MCF 10A (cell line): ENCODE measurements around the gene TIA1. TPM values are rescaled to one million over a fixed set of nuclear protein-coding genes. Genes with fewer than 3 reads are reported as not detected.

Source experiments
- BruUV-seq: library from RNA; stranded (reverse); fragments of 400-500 nt; replicated peaks from 2 replicates; lab custom pipeline; 2021; lab: Mats Ljungman, UMichigan
- CTCF ChIA-PET: fragments of 300-600 bp; sonication (Branson Sonifier 250); formaldehyde crosslinking; extraction: SDS; loops from one replicate; lab custom pipeline; 2021; ENCODE audit warnings: antibody characterized with exemption, inconsistent platforms; lab: Yijun Ruan, JAX
- POLR2A ChIA-PET: fragments of 300-600, 350-650 bp; sonication (Branson Sonifier 250); formaldehyde crosslinking; extraction: SDS; loops from one replicate; lab custom pipeline; 2020; ENCODE audit warnings: antibody characterized with exemption, inconsistent platforms; lab: Yijun Ruan, JAX
- DNase-seq: peaks from one replicate; pipeline ENCODE4 v3.0.0-alpha.2; 2018; ENCODE audit not compliant: unreplicated experiment
- H3K27ac Mint-ChIP-seq: one replicate; pipeline ENCODE4 v1.8.0; 2022; ENCODE audit warnings: mild to moderate bottlenecking, low read depth, mixed read lengths; ENCODE audit not compliant: unreplicated experiment
- H3K27me3 Mint-ChIP-seq: one replicate; pipeline ENCODE4 v1.8.0; 2022; ENCODE audit warnings: mixed read lengths; ENCODE audit not compliant: insufficient read depth, unreplicated experiment
- H3K36me3 Mint-ChIP-seq: one replicate; pipeline ENCODE4 v1.8.0; 2022; ENCODE audit warnings: mild to moderate bottlenecking, moderate library complexity, mixed read lengths; ENCODE audit not compliant: insufficient read depth, unreplicated experiment
- H3K4me1 Mint-ChIP-seq: one replicate; pipeline ENCODE4 v1.8.0; 2022; ENCODE audit warnings: mixed read lengths; ENCODE audit not compliant: insufficient read depth, unreplicated experiment
- H3K4me3 Mint-ChIP-seq: one replicate; pipeline ENCODE4 v1.8.0; 2022; ENCODE audit warnings: mild to moderate bottlenecking, moderate library complexity, mixed read lengths; ENCODE audit not compliant: unreplicated experiment
- H3K9me3 Mint-ChIP-seq: one replicate; pipeline ENCODE4 v1.8.0; 2022; ENCODE audit warnings: mixed read lengths; ENCODE audit not compliant: unreplicated experiment
- intact Hi-C: fragments of 100-400 bp; cut with micrococcal nuclease; formaldehyde crosslinking; loops from 2 replicates; pipeline ENCODE4 v1.14.1; 2022
- total RNA-seq: library from RNA; stranded (reverse); gene quantifications from 2 replicates; pipeline ENCODE4 v1.2.3, GENCODE V29; 2022
- TF ChIP-seq, protein P1 (sequence below): fragments of 200-600 bp; IDR thresholded peaks from one replicate; pipeline ENCODE4 v1.8.0; 2022; ENCODE audit warnings: antibody characterized with exemption, mild to moderate bottlenecking; ENCODE audit not compliant: unreplicated experiment

The TIA1 gene
- total RNA-seq, 1 experiment from 2014 or later: 75.7 TPM

DNA sequence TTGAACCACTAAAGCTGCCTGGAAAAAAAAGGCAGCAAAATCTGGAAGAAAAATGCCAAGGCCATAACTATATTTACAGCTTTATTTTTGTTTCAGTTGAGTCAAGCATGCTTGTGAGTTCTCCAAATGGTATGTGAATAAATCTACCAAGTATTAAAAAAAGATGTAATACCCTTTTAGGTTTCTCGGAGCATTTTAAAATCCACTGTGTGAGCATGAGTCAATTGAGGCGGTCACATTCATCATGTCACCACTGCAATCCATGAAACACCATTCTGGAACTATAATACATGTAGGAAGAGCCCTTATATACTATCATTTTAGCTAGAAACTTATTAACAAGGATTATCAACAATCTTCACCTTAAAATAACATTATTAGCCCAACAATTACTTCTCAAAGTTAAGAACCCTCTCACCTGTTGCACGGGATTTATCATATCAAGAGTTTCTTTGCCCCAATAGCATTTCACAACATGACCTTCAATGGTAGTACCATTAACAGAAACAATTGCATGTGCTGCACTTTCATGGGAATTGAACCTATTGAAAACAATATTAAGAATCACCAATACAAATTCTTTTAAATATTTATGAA, 33.4 kb downstream of the TIA1 start:
- Mint-ChIP-seq H3K4me3 (no peak overlapping the region), H3K27ac (no peak overlapping the region), H3K9me3 (no peaks in the 10 kb centered on the region), H3K36me3 (peaks cover 80% of the 10 kb centered on the region), H3K27me3 (no peaks in the 10 kb centered on the region), H3K4me1 (no peaks in the 10 kb centered on the region)
- TF ChIP-seq, protein P1, sequence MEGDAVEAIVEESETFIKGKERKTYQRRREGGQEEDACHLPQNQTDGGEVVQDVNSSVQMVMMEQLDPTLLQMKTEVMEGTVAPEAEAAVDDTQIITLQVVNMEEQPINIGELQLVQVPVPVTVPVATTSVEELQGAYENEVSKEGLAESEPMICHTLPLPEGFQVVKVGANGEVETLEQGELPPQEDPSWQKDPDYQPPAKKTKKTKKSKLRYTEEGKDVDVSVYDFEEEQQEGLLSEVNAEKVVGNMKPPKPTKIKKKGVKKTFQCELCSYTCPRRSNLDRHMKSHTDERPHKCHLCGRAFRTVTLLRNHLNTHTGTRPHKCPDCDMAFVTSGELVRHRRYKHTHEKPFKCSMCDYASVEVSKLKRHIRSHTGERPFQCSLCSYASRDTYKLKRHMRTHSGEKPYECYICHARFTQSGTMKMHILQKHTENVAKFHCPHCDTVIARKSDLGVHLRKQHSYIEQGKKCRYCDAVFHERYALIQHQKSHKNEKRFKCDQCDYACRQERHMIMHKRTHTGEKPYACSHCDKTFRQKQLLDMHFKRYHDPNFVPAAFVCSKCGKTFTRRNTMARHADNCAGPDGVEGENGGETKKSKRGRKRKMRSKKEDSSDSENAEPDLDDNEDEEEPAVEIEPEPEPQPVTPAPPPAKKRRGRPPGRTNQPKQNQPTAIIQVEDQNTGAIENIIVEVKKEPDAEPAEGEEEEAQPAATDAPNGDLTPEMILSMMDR: no peak
- ChIA-PET CTCF (no interaction called here), POLR2A (interaction anchor here (0.7 to 1.5 kb wide), 3 partner anchors 33 to 58 kb away, joined by 3 to 4 read pairs (median 3); partner anchors contain the start of gene TIA1)
- DNase-seq: no peak
- BruUV-seq: no TSS peak
- intact Hi-C loops: no loop called here

DNA sequence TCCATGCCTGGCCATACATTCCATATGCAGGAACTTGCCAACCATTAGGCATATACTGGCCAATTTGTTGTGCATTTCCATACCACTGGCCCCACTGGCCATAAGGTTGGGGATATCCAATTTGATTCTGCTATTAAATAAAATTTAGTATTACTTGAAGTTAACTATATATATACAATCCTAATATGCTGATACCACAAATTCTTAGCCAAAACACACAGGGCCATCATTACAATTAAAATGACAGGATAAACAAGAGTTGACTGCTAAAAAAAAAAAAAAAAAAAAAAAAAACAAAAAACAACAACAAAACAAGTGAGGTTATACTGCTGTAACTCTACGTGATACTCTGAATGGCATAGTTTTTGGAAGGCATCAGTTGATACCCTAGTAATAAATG, 34.1 kb downstream of the TIA1 start:
- no peaks in the 10 kb centered on the region for H3K9me3 Mint-ChIP-seq
- POLR2A ChIA-PET: interaction anchor here (0.8 to 2.0 kb wide), 2 partner anchors 23 to 34 kb away, joined by 3 to 4 read pairs; partner anchors contain the start of genes C2orf42 and TIA1
- TF ChIP-seq, protein P1: no peak
- H3K4me3 Mint-ChIP-seq: no peak overlapping the region
- DNase-seq: no peak
- H3K27me3 Mint-ChIP-seq: no peaks in the 10 kb centered on the region
- CTCF ChIA-PET: no interaction called here
- no TSS peak for BruUV-seq
- intact Hi-C loops: no loop called here
- no peak overlapping the region for H3K27ac Mint-ChIP-seq
- no peaks in the 10 kb centered on the region for H3K4me1 Mint-ChIP-seq
- H3K36me3 Mint-ChIP-seq: peaks cover 79% of the 10 kb centered on the region

DNA sequence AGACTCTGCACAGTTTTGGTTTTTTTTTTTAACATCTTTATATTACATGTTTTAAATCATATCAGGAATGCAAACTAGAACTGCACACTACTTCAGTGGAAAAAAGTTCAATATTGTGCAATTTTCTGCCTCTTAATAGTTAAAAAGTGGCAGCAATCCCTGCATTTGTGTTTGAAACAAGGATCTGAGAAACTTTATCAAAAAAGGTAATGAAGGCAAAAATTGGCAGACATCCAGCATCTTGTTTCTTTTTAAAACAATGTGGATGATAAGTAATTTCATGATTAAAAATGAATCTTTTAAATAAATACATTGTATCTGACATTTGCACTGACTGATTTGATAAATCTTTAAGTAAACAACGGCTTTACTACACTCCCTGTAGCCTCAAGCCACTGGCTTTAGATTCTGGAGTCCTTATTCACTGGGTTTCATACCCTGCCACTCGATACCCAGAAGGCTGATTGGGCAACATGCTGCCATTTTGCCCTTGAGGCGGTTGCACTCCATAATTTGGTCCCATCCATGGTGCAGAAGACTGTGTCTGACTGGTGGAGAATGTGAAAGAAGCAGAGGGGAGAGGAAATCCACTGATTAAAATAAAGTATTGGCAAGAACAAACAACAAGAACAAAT, 36.0 kb downstream of the TIA1 start:
- no peaks in the 10 kb centered on the region for H3K9me3 Mint-ChIP-seq
- no peaks in the 10 kb centered on the region for H3K27me3 Mint-ChIP-seq
- CTCF ChIA-PET: interaction anchor here (0.6 to 0.7 kb wide), 3 partner anchors 350 to 1069 kb away, joined by 3 to 6 read pairs (median 3); no protein-coding TSS in a partner anchor
- H3K36me3 Mint-ChIP-seq: peaks cover 73% of the 10 kb centered on the region
- no peak for DNase-seq
- TF ChIP-seq, protein P1: no peak
- no TSS peak for BruUV-seq
- POLR2A ChIA-PET: interaction anchor here (0.7 to 2.0 kb wide), 2 partner anchors 21 to 51 kb away, joined by 3 to 4 read pairs; partner anchors contain the start of gene C2orf42
- H3K4me3 Mint-ChIP-seq: no peak overlapping the region
- H3K4me1 Mint-ChIP-seq: no peaks in the 10 kb centered on the region
- intact Hi-C loops: no loop called here
- H3K27ac Mint-ChIP-seq: no peak overlapping the region

DNA sequence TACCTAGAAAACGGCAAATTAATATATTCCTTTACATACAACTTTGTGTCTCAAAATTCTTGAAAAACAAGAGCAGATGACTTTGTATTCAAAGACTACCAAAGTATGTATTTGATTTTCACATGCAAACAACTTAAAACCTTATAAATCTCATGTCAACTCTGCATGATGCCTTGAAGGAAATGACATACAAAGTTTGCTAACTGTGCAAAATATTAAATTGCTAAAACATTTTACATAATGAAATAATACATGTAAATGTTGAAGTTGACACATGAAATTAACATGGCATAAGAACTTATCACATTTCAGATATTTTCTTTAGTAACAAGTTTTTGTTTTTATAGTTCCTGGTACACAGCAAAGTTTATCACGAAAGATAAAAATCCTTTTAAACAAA, 36.8 kb downstream of the TIA1 start:
- BruUV-seq: no TSS peak
- DNase-seq: no peak
- TF ChIP-seq, protein P1: no peak
- no peak overlapping the region for H3K4me3 Mint-ChIP-seq
- no peaks in the 10 kb centered on the region for H3K9me3 Mint-ChIP-seq
- POLR2A ChIA-PET: interaction anchor here (0.9 to 1.5 kb wide), 3 partner anchors 8 to 17 kb away, joined by 3 to 4 read pairs (median 3); no protein-coding TSS in a partner anchor
- peaks cover 67% of the 10 kb centered on the region for H3K36me3 Mint-ChIP-seq
- no peaks in the 10 kb centered on the region for H3K27me3 Mint-ChIP-seq
- H3K27ac Mint-ChIP-seq: no peak overlapping the region
- CTCF ChIA-PET: no interaction called here
- intact Hi-C loops: no loop called here
- H3K4me1 Mint-ChIP-seq: no peaks in the 10 kb centered on the region
